RWPE2 (cell line): Measurements from ENCODE around the gene KCNT2.

ENCODE experiments used
- ATAC-seq: fragments of 200-7000 bp; cut with Tn5 transposase; 3 replicates; pipeline ENCODE4 v1.9.1; 2021; ENCODE audit warnings: low read depth
- DNase-seq: peaks from one replicate; pipeline ENCODE4 v3.0.0-alpha.2; 2020; ENCODE audit warnings: low spot score
- H3K27ac ChIP-seq: fragments of 450-650 bp; 2 replicates; pipeline ENCODE4 v1.5.1; 2017; ENCODE audit warnings: mild to moderate bottlenecking; ENCODE audit not compliant: poor library complexity, severe bottlenecking
- H3K27me3 ChIP-seq: fragments of 250-450 bp; sonication (Bioruptor Pico); 2 replicates; pipeline ENCODE4 v1.5.1; 2021; ENCODE audit warnings: mild to moderate bottlenecking, moderate library complexity; ENCODE audit not compliant: insufficient read depth, poor library complexity, severe bottlenecking
- H3K36me3 ChIP-seq: fragments of 250-450 bp; sonication (Bioruptor Pico); 2 replicates; pipeline ENCODE4 v1.5.1; 2020; ENCODE audit warnings: low read depth, mild to moderate bottlenecking, moderate library complexity
- H3K4me1 ChIP-seq: fragments of 250-450 bp; sonication (Bioruptor Pico); 2 replicates; pipeline ENCODE4 v1.5.1; 2021; ENCODE audit warnings: mild to moderate bottlenecking, moderate library complexity; ENCODE audit not compliant: insufficient read depth, poor library complexity, severe bottlenecking
- H3K4me3 ChIP-seq: fragments of 250-450 bp; sonication (Bioruptor Pico); 2 replicates; pipeline ENCODE4 v1.5.1; 2021; ENCODE audit warnings: mild to moderate bottlenecking, moderate library complexity; ENCODE audit not compliant: severe bottlenecking
- H3K9me3 ChIP-seq: fragments of 250-450 bp; sonication (Bioruptor Pico); 2 replicates; pipeline ENCODE4 v1.5.1; 2021; ENCODE audit warnings: mild to moderate bottlenecking, moderate library complexity; ENCODE audit not compliant: severe bottlenecking
- CTCF ChIP-seq: fragments of 450-650 bp; IDR thresholded peaks from one replicate; pipeline ENCODE4 v1.5.1; 2017; ENCODE audit warnings: mild to moderate bottlenecking, moderate library complexity; ENCODE audit not compliant: poor library complexity, severe bottlenecking

Gene KCNT2

GRCh38 chr1:196594700-196595099, 13.5 kb downstream of the KCNT2 start:
- no peak for TF ChIP-seq CTCF
- ATAC-seq (no peak), DNase-seq (no peak)
- Histone ChIP-seq H3K36me3 (no peaks in the 10 kb centered on the region), H3K9me3 (no peaks in the 10 kb centered on the region), H3K27ac (no peak overlapping the region), H3K4me3 (no peak overlapping the region), H3K27me3 (no peaks in the 10 kb centered on the region), H3K4me1 (no peaks in the 10 kb centered on the region)

- no peak for ATAC-seq
- no peak for TF ChIP-seq CTCF
- Histone ChIP-seq H3K36me3 (no peaks in the 10 kb centered on the region), H3K4me1 (no peaks in the 10 kb centered on the region), H3K27me3 (no peaks in the 10 kb centered on the region), H3K4me3 (no peak overlapping the region), H3K9me3 (no peaks in the 10 kb centered on the region), H3K27ac (no peak overlapping the region)
- no peak for DNase-seq
Measured at GRCh38 chr1:196593955-196594354, 14.3 kb downstream of the KCNT2 start.

- no peaks in the 10 kb centered on the region for H3K27me3 ChIP-seq
- no peaks in the 10 kb centered on the region for H3K36me3 ChIP-seq
- H3K9me3 ChIP-seq = no peaks in the 10 kb centered on the region
- no peak overlapping the region for H3K27ac ChIP-seq
- no peak for ATAC-seq
- no peaks in the 10 kb centered on the region for H3K4me1 ChIP-seq
- H3K4me3 ChIP-seq = no peak overlapping the region
- DNase-seq = no peak
- no peak for TF ChIP-seq CTCF
Measured at GRCh38 chr1:196590959-196591358, 17.3 kb downstream of the KCNT2 start.

- no peaks in the 10 kb centered on the region for H3K9me3 ChIP-seq
- H3K27ac ChIP-seq = no peak overlapping the region
- TF ChIP-seq CTCF = no peak
- no peaks in the 10 kb centered on the region for H3K27me3 ChIP-seq
- H3K4me1 ChIP-seq = no peaks in the 10 kb centered on the region
- ATAC-seq = no peak
- no peak for DNase-seq
- no peaks in the 10 kb centered on the region for H3K36me3 ChIP-seq
- H3K4me3 ChIP-seq = no peak overlapping the region
Measured at GRCh38 chr1:196590012-196590708, 18.1 kb downstream of the KCNT2 start.

- no peaks in the 10 kb centered on the region for H3K4me1 ChIP-seq
- no peak for DNase-seq
- no peak for TF ChIP-seq CTCF
- H3K27me3 ChIP-seq = no peaks in the 10 kb centered on the region
- no peaks in the 10 kb centered on the region for H3K36me3 ChIP-seq
- H3K27ac ChIP-seq = no peak overlapping the region
- H3K9me3 ChIP-seq = no peaks in the 10 kb centered on the region
- ATAC-seq = no peak
- no peak overlapping the region for H3K4me3 ChIP-seq
Measured at GRCh38 chr1:196584696-196585095, 23.5 kb downstream of the KCNT2 start.
